ENCODE data around the gene CCDC170.

GRCh38 chr6:151659212-151659611, 165.4 kb downstream of the CCDC170 start:
- TF ChIP-seq POLR2A (IDR thresholded peaks at IDR 0.05): no peak
- no peak for TF ChIP-seq CTCF (IDR thresholded peaks at IDR 0.05)
